Measurements from ENCODE around the gene KCNK15.
A peak's percentile ranks its signal among the peaks of the same experiment; 100 is the strongest.

Gene KCNK15

GRCh38 chr20:44736170-44737021, 9.3 kb upstream of the KCNK15 start:
- DNase-seq = peak; percentile 94

- DNase-seq = no peak
Measured at GRCh38 chr20:44737116-44737515, 8.5 kb upstream of the KCNK15 start.

- DNase-seq = peak; percentile 98
Measured at GRCh38 chr20:44738813-44739477, 6.7 kb upstream of the KCNK15 start.

GRCh38 chr20:44739942-44740341, 5.7 kb upstream of the KCNK15 start:
- DNase-seq = peak; percentile 92

DNA sequence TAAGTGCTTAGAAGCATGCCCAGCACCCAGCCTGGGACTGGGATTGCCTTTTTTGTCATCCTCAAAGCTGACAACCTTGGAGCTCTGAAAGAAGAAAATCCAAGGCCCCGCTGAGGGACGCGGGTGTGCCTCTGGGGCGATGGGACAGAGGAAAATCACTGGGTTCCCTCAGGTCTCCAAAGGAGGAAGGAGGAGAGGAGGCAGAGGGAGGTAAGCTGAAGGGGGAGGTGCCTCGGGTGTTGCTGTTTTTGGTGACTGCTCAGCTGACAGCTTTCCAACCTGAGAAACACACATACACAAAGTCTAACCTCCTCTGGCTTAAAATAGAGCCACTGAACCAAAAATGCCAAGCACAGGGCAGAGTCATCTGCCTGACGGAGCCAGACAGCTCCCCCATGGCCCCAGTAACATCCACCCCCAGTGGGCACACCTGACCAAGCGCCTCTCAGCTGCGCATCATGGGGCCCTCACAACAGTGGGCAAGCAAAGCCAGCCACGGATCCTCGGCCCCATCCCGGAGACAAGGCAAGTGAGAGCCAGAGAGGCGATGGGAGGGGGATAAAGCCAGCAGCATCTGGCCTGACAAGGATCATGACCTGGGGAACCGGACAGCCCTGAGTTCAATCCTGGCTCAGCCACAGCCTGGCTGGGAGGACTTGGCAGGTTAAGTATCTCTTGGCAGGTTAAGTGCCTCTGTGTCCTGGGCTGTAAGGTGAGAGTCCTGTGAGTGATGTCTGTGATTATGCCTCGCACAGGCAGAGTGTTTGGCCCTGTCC, 3.2 kb upstream of the KCNK15 start:
- peak; percentile 22 for DNase-seq

GRCh38 chr20:44743080-44743701, 2.5 kb upstream of the KCNK15 start:
- no peak for DNase-seq

DNA sequence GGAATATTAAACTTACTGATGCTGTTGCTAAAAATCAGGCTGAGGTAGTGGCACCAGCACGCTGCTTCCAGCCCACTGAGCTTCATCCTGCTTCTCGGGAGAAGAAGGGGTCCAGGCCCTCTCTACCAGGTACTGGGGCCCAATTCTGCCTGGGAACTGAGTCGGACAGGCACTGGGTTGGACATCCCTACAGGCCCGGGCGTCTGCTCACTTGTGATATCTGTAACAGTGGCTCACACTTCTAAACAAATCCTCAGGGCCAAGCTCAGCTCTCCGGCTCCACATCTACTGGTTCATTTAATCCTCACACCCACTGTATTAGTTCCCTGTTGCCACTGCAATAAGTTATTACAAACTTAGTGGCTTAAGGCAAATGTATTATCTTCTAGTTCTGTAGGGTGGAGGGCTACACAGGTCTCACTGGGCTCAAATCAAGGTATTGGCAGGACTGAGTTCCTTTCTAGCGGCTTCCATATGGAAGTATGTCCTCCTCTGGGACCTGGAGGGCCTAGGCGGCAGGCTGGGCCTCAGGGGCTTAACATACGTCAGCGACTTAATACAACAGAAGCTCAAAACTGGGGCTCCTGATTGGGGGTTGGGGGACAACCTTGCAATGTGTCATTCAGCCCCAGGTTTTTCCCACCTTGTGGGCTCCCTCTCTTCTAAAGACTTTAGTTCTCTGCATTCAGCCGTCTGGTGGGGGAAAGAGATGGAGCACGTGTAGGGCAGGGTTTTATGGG, 1.6 kb upstream of the KCNK15 start:
- peak; percentile 79 for DNase-seq

- DNase-seq = no peak
Measured at GRCh38 chr20:44745122-44745597, 505 bp upstream of the KCNK15 start.

DNA sequence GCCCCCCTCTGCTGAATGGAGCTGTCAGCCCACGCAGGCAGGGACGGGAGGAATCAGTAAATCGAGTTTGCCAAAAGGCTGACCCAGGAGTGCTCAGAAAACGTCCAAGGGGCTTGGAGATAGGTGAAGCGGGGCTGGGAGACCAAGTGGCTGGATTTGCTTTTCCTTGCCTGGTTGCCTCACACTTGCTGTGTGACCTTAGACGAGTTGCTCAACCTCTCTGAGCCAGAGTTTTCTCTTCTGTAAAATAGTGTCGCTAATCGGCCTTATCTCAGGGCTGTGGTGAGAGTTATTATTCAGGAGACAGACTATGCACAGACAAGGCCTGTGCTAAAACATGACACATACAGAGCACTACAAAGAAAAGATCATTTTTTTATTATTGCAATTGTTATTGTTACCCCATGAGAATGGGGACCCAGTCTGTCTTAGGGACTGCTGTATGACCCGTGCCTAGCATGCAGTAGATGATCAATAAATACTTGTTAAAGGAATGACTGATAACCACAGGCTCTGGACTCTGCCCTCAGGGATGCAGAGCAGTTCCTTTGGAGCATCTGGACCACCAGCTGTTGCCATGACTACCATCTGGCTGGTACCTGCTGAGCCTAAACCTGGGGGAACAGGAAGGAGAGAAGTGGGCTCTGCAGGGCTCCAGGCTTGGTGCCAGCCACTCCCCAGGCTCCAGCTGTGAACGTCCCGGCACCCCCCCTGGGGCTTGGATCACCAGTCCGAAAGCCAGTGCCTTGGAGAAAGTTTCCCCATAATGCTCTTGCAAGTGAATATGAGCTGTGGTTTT, 901 bp downstream of the KCNK15 start:
- peak; percentile 41 for DNase-seq

DNA sequence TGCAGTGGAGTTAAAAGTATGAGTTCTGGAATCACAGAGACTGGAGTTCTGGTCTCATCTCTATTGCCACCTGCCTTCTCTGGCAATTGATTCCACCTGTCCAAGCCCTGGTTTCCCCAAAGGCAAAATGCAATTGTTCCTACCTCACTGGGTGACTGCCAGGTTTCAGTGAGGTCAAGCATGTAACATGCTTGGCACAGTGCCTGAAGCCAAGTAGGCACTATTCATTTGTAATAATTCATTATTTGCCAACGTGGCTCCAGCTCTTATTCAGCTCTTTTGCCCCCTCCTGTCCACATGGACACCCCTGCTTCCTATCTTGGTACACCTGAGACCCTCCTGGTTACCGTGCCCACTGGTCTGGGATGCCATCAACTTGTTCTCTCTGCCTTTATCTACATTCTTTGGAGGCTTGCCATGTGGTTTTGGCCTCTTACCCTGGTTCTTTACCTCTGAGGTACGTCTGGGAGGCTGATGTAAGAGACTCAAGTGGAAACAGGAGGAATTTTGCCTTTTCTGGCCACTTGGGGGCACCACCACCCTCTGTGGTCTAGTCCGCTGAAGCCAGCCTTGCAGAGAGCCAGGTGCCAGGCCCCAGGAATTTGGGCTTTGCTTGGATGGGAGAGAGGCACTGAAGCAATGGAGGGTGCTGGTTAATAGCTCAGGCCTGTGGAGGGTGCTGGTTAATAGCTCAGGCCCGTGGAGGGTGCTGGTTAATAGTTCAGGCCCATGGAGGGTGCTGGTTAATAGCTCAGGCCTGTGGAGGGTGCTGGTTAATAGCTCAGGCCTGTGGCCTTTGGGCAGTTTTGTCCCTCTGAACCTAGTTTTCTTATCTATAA, 1.7 kb downstream of the KCNK15 start:
- DNase-seq = peak; percentile 92

DNA sequence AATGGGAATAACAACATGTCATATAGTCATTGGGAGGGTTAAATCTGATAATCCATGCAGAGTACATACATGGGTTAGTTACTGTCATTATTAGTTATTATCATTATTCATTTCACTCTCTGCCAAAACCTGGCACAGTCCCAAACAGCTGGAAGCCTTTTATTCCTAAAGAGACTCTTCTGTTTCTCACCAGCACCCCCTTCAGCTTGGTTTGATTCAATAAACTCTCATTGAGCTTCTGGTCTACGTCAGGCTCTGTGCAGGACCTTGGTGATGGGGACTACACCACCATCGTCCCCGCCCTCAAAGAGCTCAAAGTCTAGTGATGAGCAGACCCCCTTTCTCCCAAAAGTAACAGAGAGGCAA, 2.3 kb downstream of the KCNK15 start:
- DNase-seq = peak; percentile 35

DNA sequence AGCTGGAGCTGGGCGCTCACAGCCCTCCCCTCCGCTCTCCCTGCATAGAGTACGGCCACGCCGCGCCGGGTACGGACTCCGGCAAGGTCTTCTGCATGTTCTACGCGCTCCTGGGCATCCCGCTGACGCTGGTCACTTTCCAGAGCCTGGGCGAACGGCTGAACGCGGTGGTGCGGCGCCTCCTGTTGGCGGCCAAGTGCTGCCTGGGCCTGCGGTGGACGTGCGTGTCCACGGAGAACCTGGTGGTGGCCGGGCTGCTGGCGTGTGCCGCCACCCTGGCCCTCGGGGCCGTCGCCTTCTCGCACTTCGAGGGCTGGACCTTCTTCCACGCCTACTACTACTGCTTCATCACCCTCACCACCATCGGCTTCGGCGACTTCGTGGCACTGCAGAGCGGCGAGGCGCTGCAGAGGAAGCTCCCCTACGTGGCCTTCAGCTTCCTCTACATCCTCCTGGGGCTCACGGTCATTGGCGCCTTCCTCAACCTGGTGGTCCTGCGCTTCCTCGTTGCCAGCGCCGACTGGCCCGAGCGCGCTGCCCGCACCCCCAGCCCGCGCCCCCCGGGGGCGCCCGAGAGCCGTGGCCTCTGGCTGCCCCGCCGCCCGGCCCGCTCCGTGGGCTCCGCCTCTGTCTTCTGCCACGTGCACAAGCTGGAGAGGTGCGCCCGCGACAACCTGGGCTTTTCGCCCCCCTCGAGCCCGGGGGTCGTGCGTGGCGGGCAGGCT, 4.6 kb downstream of the KCNK15 start:
- DNase-seq = no peak

- DNase-seq = no peak
Measured at GRCh38 chr20:44752099-44752931, 6.7 kb downstream of the KCNK15 start.

DNA sequence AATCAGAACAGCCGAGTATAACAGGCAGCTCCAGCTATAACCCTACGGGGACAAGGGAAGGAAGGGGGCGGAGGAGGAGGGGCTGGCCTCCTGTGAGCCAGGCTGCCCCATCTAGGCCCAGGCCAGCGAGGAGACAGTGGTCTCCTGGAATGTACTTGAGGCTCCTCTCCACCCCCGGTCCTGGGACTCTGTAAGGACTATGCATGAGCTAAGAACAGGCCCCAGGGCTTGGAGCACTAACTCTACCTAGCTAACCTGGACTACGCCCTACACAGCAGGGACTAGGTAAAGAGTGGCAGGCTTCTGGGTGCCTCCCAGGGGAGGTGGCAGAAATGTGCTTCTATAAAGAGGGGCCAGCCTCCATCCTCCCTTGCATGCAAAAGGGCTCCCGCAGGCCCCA, 8.9 kb downstream of the KCNK15 start:
- DNase-seq = no peak

DNA sequence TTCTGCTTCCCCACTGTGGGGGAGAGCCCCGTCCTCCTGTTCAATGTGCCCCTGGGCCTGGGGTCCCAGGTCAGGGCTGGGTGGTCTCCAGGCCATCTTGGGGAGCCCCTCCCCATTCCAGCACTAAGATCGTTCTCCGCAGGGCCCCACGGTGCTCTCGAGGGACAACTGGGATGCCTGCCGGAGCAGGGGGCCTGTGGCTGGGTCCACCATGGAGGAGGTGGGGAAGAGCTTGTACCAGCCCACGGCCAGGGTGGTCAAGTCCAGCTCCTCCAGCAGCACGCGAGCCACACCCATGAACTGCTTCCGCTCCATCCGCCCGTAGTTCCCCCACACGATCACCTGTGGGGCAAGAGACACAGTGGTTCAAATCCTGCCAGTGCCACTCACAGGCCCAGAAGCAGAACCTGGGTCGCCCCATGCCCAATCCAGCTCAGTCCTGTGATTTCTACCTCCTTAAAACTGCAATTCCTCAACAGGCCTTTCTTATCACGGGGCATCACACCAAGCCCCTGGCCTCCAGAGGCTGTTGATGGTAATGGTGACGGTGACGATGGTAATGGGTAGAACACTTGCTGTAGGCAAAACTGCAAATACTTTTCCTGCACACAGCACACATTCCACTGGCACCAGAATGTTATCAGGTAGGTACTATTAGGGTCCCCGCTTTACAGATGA, 10.5 kb downstream of the KCNK15 start:
- no peak for DNase-seq

GRCh38 chr20:44756956-44757355, 11.3 kb downstream of the KCNK15 start:
- no peak for DNase-seq

- DNase-seq = no peak
Measured at GRCh38 chr20:44758247-44759101, 12.8 kb downstream of the KCNK15 start.
